Gastroesophageal sphincter (tissue), 2 donors: ENCODE results near the gene SEC11C.

Experiments
- EP300 ChIP-seq: sonication (generic); formaldehyde crosslinking; IDR thresholded peaks from one replicate; pipeline ENCODE4 v1.6.1; 2017; ENCODE audit warnings: antibody characterized with exemption, mild to moderate bottlenecking
- POLR2A ChIP-seq, 2 donors: fragments of 450-650 bp; IDR thresholded peaks; one replicate each; pipeline ENCODE4 v1.6.1; 2017; ENCODE audit warnings: antibody characterized with exemption in 2 of 2, mild to moderate bottlenecking in 2 of 2, moderate library complexity in 1 of 2

DNA sequence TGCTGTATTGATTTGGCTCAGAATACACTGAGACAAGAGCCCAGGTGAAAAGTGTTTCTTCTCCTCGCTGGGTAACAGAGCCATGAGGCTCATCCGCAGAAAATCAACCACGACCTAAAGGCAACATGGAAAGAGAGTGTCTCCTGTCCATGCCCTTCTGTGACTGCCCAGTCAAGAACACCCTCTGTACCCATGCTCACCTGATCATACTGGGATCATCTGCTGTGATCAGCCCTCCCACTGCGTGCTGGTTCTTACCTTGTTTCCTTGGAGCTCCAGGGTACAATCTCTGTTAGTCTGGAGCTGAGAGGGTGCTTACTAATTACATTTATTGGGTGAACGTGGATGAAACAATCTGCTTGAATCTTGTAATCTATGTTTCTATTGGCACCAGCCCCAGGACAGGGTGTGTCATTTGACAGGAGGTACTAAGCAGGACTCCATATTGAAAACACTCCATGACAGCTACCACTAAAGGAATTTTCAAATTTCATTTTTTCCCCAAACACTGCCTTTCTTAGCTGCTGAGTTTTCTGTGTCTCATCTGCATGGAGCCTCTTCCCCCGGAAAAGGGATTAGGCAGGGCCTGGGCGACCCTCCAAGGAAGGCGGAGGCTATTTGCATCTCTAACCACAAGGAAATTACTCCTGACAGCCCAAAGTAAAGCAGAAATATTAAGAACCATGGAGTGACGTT is 40.6 kb downstream of the SEC11C start:
- TF ChIP-seq POLR2A (IDR thresholded peaks at IDR 0.05) (no peak), EP300 (no peak)
